IPS-15b (cell line): ENCODE measurements around the gene USH1G.

Experiments
- H3K27me3 ChIP-seq: one replicate; pipeline ENCODE4 v1.6.1; 2013; ENCODE audit warnings: low read length; ENCODE audit not compliant: control insufficient read depth, insufficient read depth
- H3K36me3 ChIP-seq: one replicate; pipeline ENCODE4 v1.6.1; 2013; ENCODE audit warnings: low read length; ENCODE audit not compliant: control insufficient read depth, insufficient read depth
- H3K4me1 ChIP-seq: one replicate; pipeline ENCODE4 v1.6.1; 2013; ENCODE audit warnings: mild to moderate bottlenecking, low read length; ENCODE audit not compliant: control insufficient read depth, insufficient read depth
- H3K4me3 ChIP-seq: one replicate; pipeline ENCODE4 v1.5.1; 2013; ENCODE audit warnings: low read depth, low read length
- H3K9ac ChIP-seq: one replicate; pipeline ENCODE4 v1.6.1; 2013; ENCODE audit warnings: low read depth, mild to moderate bottlenecking, low read length
- H3K9me3 ChIP-seq: one replicate; pipeline ENCODE4 v1.6.1; 2013; ENCODE audit warnings: mild to moderate bottlenecking, low read length; ENCODE audit not compliant: control insufficient read depth, insufficient read depth

The USH1G gene

DNA sequence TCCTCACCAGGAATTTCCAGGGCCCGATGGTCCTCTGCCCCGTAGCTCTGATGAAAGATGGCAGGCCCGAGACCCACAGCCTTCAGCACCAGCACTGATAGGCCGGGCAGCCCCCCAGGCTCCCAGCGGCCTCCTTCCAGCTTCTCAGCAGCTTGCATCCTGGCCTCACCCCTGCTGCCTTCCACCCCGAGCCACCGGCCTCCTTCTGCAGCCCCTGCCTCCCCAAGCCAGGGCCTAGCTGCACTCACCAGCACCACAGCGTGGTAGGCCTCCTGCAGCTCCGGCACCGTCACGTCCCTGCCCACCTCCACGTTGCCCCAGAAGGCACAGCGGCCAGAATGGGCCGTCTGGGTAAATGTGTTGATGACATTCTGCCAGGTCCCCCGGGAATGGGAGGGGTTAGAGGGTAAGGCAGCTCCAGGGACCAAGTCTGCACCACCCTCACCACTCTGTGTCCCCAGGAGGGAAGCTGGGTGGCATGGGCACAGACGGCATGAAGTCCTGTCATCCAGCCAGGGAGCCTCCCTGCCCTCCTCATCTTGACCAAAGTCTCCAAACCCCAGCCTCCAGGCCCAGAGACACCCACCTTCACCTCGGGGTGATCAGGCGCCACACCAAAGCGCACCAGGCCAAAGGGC lies 56.7 kb downstream of the USH1G start:
- peaks cover 17% of the 10 kb centered on the region for H3K36me3 ChIP-seq
- H3K4me3 ChIP-seq, result no peak overlapping the region
- H3K9me3 ChIP-seq, result no peaks in the 10 kb centered on the region
- peaks cover 5% of the 10 kb centered on the region for H3K27me3 ChIP-seq
- no peaks in the 10 kb centered on the region for H3K4me1 ChIP-seq
- no peak overlapping the region for H3K9ac ChIP-seq
